Muscle layer of duodenum (tissue), 2 donors: Measurements from ENCODE around the gene IFT122.

Experiments used
- H3K27ac ChIP-seq: one replicate; pipeline ENCODE4 v1.7.0; 2013; ENCODE audit warnings: mild to moderate bottlenecking, low read length
- H3K27me3 ChIP-seq: one replicate; pipeline ENCODE4 v1.7.0; 2013; ENCODE audit warnings: low read depth, mild to moderate bottlenecking, control low read depth, low read length
- H3K36me3 ChIP-seq, 2 donors: one replicate each; pipeline ENCODE4 v1.7.0; 2013; ENCODE audit warnings: low read length in 2 of 2, control low read depth in 1 of 2, mild to moderate bottlenecking in 1 of 2; ENCODE audit not compliant: insufficient read depth in 2 of 2, control insufficient read depth in 1 of 2
- H3K4me1 ChIP-seq, 2 donors: one replicate each; pipeline ENCODE4 v1.7.0; 2013; ENCODE audit warnings: low read length in 2 of 2, mild to moderate bottlenecking in 2 of 2, control low read depth in 1 of 2, moderate library complexity in 1 of 2; ENCODE audit not compliant: insufficient read depth in 2 of 2, control insufficient read depth in 1 of 2
- H3K4me3 ChIP-seq, 2 donors: one replicate each; pipeline ENCODE4 v1.7.0; 2013; ENCODE audit warnings: low read length in 2 of 2, low read depth in 1 of 2, mild to moderate bottlenecking in 1 of 2
- H3K9me3 ChIP-seq, 2 donors: one replicate each; pipeline ENCODE4 v1.7.0; 2013; ENCODE audit warnings: low read length in 2 of 2, control low read depth in 1 of 2, mild to moderate bottlenecking in 1 of 2; ENCODE audit not compliant: control insufficient read depth in 1 of 2
- donor health status: healthy.

IFT122 gene

GRCh38 chr3:129461461-129462146 is 21.6 kb downstream of the IFT122 start:
- Histone ChIP-seq H3K4me1 (no peaks in the 10 kb centered on the region), H3K9me3 (no peaks in the 10 kb centered on the region), H3K27me3 (no peaks in the 10 kb centered on the region), H3K4me3 (no peak overlapping the region), H3K27ac (no peak overlapping the region), H3K36me3 (peaks cover 28 to 44% of the 10 kb centered on the region in 2 donors)

GRCh38 chr3:129462361-129462968 is 22.4 kb downstream of the IFT122 start:
- Histone ChIP-seq H3K36me3 (peaks cover 22 to 37% of the 10 kb centered on the region in 2 donors), H3K27ac (no peak overlapping the region), H3K9me3 (no peaks in the 10 kb centered on the region), H3K27me3 (no peaks in the 10 kb centered on the region), H3K4me1 (no peaks in the 10 kb centered on the region), H3K4me3 (no peak overlapping the region)

GRCh38 chr3:129463094-129463493 is 23.1 kb downstream of the IFT122 start:
- H3K36me3 ChIP-seq = peaks cover 22 to 36% of the 10 kb centered on the region in 2 donors
- H3K27me3 ChIP-seq = no peaks in the 10 kb centered on the region
- H3K9me3 ChIP-seq = no peaks in the 10 kb centered on the region
- no peak overlapping the region for H3K4me3 ChIP-seq
- H3K4me1 ChIP-seq = no peaks in the 10 kb centered on the region
- no peak overlapping the region for H3K27ac ChIP-seq

GRCh38 chr3:129463716-129464115 is 23.7 kb downstream of the IFT122 start:
- Histone ChIP-seq H3K27me3 (no peaks in the 10 kb centered on the region), H3K36me3 (peaks cover 16 to 30% of the 10 kb centered on the region in 2 donors), H3K9me3 (no peaks in the 10 kb centered on the region), H3K4me3 (no peak overlapping the region), H3K27ac (no peak overlapping the region), H3K4me1 (no peaks in the 10 kb centered on the region)

GRCh38 chr3:129467932-129468331 is 27.9 kb downstream of the IFT122 start:
- no peak overlapping the region for H3K27ac ChIP-seq
- no peak overlapping the region for H3K4me3 ChIP-seq
- H3K4me1 ChIP-seq = no peaks in the 10 kb centered on the region
- peaks cover 18 to 35% of the 10 kb centered on the region in 2 donors for H3K36me3 ChIP-seq
- H3K9me3 ChIP-seq = no peaks in the 10 kb centered on the region
- H3K27me3 ChIP-seq = no peaks in the 10 kb centered on the region

GRCh38 chr3:129469026-129469425 is 29.0 kb downstream of the IFT122 start:
- H3K36me3 ChIP-seq = peaks cover 11 to 28% of the 10 kb centered on the region in 2 donors
- H3K27ac ChIP-seq = no peak overlapping the region
- no peaks in the 10 kb centered on the region for H3K4me1 ChIP-seq
- no peaks in the 10 kb centered on the region for H3K27me3 ChIP-seq
- H3K9me3 ChIP-seq = no peaks in the 10 kb centered on the region
- no peak overlapping the region for H3K4me3 ChIP-seq

- no peak overlapping the region for H3K4me3 ChIP-seq
- H3K27ac ChIP-seq = no peak overlapping the region
- H3K9me3 ChIP-seq = no peaks in the 10 kb centered on the region
- no peaks in the 10 kb centered on the region for H3K27me3 ChIP-seq
- H3K4me1 ChIP-seq = no peaks in the 10 kb centered on the region
- H3K36me3 ChIP-seq = peaks cover 3 to 25% of the 10 kb centered on the region in 2 donors
Measured at GRCh38 chr3:129470861-129471260, 30.8 kb downstream of the IFT122 start.

- no peak overlapping the region for H3K27ac ChIP-seq
- H3K9me3 ChIP-seq = no peaks in the 10 kb centered on the region
- no peaks in the 10 kb centered on the region for H3K27me3 ChIP-seq
- peaks cover 21 to 46% of the 10 kb centered on the region in 2 donors for H3K36me3 ChIP-seq
- H3K4me3 ChIP-seq = no peak overlapping the region
- no peaks in the 10 kb centered on the region for H3K4me1 ChIP-seq
Measured at GRCh38 chr3:129473067-129473768, 33.2 kb downstream of the IFT122 start.

GRCh38 chr3:129473769-129474152 is 33.7 kb downstream of the IFT122 start:
- H3K27ac ChIP-seq = no peak overlapping the region
- H3K36me3 ChIP-seq = peaks cover 21 to 46% of the 10 kb centered on the region in 2 donors
- no peaks in the 10 kb centered on the region for H3K27me3 ChIP-seq
- H3K4me1 ChIP-seq = no peaks in the 10 kb centered on the region
- H3K9me3 ChIP-seq = no peaks in the 10 kb centered on the region
- H3K4me3 ChIP-seq = no peak overlapping the region

- no peak overlapping the region for H3K4me3 ChIP-seq
- peaks cover 28 to 41% of the 10 kb centered on the region in 2 donors for H3K36me3 ChIP-seq
- no peaks in the 10 kb centered on the region for H3K4me1 ChIP-seq
- H3K27me3 ChIP-seq = no peaks in the 10 kb centered on the region
- H3K27ac ChIP-seq = no peak overlapping the region
- no peaks in the 10 kb centered on the region for H3K9me3 ChIP-seq
Measured at GRCh38 chr3:129474984-129475804, 35.2 kb downstream of the IFT122 start.

- Histone ChIP-seq H3K27ac (no peak overlapping the region), H3K4me3 (no peak overlapping the region), H3K27me3 (no peaks in the 10 kb centered on the region), H3K36me3 (peaks cover 33 to 46% of the 10 kb centered on the region in 2 donors), H3K9me3 (no peaks in the 10 kb centered on the region), H3K4me1 (peaks cover 0 to 3% of the 10 kb centered on the region in 2 donors)
Measured at GRCh38 chr3:129475863-129476262, 35.8 kb downstream of the IFT122 start.
